Ovary (tissue), 9 donors: Measurements from ENCODE around the gene COMMD6. TPM values are rescaled to one million over a fixed set of nuclear protein-coding genes. Genes with fewer than 3 reads are reported as not detected.

Source experiments
- DNase-seq, 5 donors: peaks; one replicate each; pipeline ENCODE4 v3.0.0-alpha.2; 2019 to 2020
- H3K27ac ChIP-seq, 2 donors: fragments of 200-600 bp; one replicate each; pipeline versions ENCODE4 v1.5.1 to v1.8.0; 2019 to 2022
- H3K27me3 ChIP-seq: fragments of 200-600 bp; one replicate; pipeline ENCODE4 v1.8.0; 2022
- H3K36me3 ChIP-seq: fragments of 200-600 bp; sonication (generic); one replicate; pipeline ENCODE4 v1.5.1; 2019
- H3K4me1 ChIP-seq: one replicate; pipeline ENCODE4 v1.8.1; 2013; ENCODE audit warnings: mild to moderate bottlenecking, moderate library complexity; ENCODE audit not compliant: insufficient read depth
- H3K4me3 ChIP-seq: fragments of 200-600 bp; sonication (generic); one replicate; pipeline ENCODE4 v1.5.1; 2017
- H3K9me3 ChIP-seq, 2 donors: fragments of 200-600 bp in 1 of 2; sonication (generic) in 1 of 2; one replicate each; pipeline versions ENCODE4 v1.5.1 to v1.8.1; 2013 to 2019; ENCODE audit warnings: mild to moderate bottlenecking in 1 of 2, moderate library complexity in 1 of 2
- EP300 ChIP-seq: sonication (generic); formaldehyde crosslinking; IDR thresholded peaks from one replicate; pipeline ENCODE4 v1.6.1; 2017; ENCODE audit warnings: antibody characterized with exemption
- POLR2A ChIP-seq: fragments of 450-650 bp; IDR thresholded peaks from one replicate; pipeline ENCODE4 v1.6.1; 2017; ENCODE audit warnings: antibody characterized with exemption, mild to moderate bottlenecking, moderate library complexity
- WGBS, 3 donors: extraction: QIAGEN DNeasy Blood & Tissue Kit in 1 of 3; methylation state at CpG; one replicate each; pipeline versions ENCODE4 v1.1.5 to v1.1.7; 2013 to 2017; 5-methylcytosine and 5-hydroxymethylcytosine counted together
- intact Hi-C, 4 donors: fragments of 100-400 bp; cut with DNase I; formaldehyde crosslinking; loops; one replicate each; pipeline versions ENCODE4 v1.11.0 to v1.15.1; 2022 to 2023
- polyA plus RNA-seq, 2 donors: library from polyadenylated mRNA; stranded (reverse); fragments of 200-250 nt in 1 of 2; fragments of 350-450 nt in 1 of 2; fragmentation: Illumina TruSeq in 1 of 2; extraction: RNeasy Lipid Tissue Mini Kit (QIAGEN cat#74804) in 1 of 2; gene quantifications; one replicate each; pipeline ENCODE4 v1.2.3, GENCODE V29; 2013 to 2014
- total RNA-seq, 7 donors: library from RNA; depleted of rRNA in 2 of 7; stranded (reverse); fragments of >200 nt in 2 of 7; fragmentation: NEBNext Ultra II Directional in 3 of 7; extraction: Animal tissue kit (Norgen Biotek cat#: 25700) in 3 of 7; gene quantifications; one replicate each; pipeline versions ENCODE4 v1.1.0 to v1.2.4, GENCODE V29; 2016 to 2023
- TF ChIP-seq, protein P1 (sequence below), 3 donors: fragments of 450-650 bp in 2 of 3; fragments of 200-600 bp in 1 of 3; IDR thresholded peaks; one replicate each; pipeline versions ENCODE4 v1.5.1 to v1.8.0; 2016 to 2022; ENCODE audit warnings: antibody characterized with exemption in 3 of 3, mild to moderate bottlenecking in 1 of 3
- donor health status: DM: no; HTN: no; CAD: no; lungs with moderate emphysema.
- donor health status: DM: no; HTN: no; CAD: no.
- donor health status: Bipolar disorder and iron deficiency.
- donor health status: DM: yes; HTN: yes; CAD: no.
- donor health status: DM: no; HTN: no; CAD: no.
- donor health status: DM: yes; HTN: yes; CAD: no.

The COMMD6 gene
- total and polyA plus RNA-seq, 9 donors: 240 to 373 (median 299) TPM

DNA sequence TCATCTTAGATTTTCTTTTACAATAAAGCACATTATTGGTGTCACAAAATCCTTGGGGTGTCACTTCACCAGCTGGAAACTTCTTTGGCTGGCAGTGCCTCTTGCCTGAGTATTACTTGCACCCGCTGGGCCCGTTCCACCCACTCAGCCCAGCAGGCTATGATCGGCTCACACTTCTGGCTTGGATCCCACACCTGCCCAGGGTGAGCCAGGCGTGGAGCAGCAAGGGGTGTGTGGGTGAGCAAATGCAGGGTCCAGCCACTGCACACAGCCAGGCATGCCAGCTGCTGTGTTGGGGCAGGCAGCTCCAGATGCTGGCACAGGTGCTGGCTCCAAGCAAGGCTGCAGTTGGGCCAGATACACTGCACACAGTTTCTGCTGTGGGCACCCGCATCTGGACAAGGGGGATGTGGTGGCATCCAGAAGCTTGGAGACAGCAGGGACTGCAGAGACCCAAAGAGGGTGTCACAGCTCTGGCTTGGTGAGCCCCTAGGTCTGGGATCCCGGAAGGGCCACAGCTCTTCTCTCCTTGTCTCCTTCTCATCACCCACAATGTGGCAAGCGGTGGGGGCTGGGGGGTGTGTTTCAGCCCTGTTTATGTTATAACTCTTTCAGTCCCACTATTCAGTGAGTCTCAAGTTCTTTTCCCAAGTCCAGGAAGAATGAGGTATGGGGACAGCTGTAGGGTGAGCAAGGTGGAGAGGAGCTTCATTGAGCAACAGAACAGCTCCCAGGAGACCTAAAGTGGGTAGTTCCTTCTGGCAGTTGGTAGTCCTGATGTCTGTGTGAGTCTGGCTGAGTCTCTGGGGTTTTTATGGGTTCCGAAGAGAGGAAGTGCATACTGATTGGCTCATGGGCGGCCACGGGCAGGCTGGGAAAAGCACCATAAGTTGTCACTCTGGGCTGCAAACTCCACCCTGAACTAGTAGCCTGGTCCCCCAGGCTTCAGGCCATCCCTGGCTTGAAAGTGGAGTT is 30.3 kb downstream of the COMMD6 start:
- H3K27ac ChIP-seq: no peak overlapping the region
- WGBS, 3 donors: 91 to 93% (median 92%) methylated on average over 10 of the region's 10 CpGs
- no peak for TF ChIP-seq POLR2A
- TF ChIP-seq EP300: no peak
- TF ChIP-seq, protein P1, sequence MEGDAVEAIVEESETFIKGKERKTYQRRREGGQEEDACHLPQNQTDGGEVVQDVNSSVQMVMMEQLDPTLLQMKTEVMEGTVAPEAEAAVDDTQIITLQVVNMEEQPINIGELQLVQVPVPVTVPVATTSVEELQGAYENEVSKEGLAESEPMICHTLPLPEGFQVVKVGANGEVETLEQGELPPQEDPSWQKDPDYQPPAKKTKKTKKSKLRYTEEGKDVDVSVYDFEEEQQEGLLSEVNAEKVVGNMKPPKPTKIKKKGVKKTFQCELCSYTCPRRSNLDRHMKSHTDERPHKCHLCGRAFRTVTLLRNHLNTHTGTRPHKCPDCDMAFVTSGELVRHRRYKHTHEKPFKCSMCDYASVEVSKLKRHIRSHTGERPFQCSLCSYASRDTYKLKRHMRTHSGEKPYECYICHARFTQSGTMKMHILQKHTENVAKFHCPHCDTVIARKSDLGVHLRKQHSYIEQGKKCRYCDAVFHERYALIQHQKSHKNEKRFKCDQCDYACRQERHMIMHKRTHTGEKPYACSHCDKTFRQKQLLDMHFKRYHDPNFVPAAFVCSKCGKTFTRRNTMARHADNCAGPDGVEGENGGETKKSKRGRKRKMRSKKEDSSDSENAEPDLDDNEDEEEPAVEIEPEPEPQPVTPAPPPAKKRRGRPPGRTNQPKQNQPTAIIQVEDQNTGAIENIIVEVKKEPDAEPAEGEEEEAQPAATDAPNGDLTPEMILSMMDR (IDR thresholded peaks at IDR 0.05): no peak
- no peak for DNase-seq
- H3K36me3 ChIP-seq: no peaks in the 10 kb centered on the region
- no peaks in the 10 kb centered on the region for H3K4me1 ChIP-seq
- H3K4me3 ChIP-seq: no peak overlapping the region
- H3K27me3 ChIP-seq: no peaks in the 10 kb centered on the region
- intact Hi-C loops: no loop called here
- H3K9me3 ChIP-seq: no peaks in the 10 kb centered on the region

DNA sequence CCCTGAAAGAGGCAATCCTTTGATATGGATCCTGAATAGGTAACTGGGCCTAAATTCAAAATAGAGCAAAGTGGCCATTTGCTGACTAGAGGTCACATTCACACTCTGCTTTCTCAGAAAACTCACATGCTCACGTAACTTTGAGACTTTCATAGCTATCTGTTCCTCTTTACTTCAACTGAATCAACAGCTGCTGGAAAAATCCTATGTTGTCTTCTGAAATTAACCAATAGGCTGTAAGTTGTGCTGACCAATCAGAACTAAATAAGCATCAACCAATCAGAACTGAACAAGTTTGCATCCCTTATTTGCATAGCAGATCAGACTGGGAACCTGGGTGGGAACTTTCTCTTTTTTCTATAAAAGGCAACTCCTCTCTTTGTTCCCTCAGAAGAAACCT is 31.6 kb downstream of the COMMD6 start:
- intact Hi-C loops: no loop called here
- WGBS, 3 donors: 92 to 100% (median 98%) methylated on average over 1 of the region's 1 CpG
- H3K36me3 ChIP-seq: no peaks in the 10 kb centered on the region

DNA sequence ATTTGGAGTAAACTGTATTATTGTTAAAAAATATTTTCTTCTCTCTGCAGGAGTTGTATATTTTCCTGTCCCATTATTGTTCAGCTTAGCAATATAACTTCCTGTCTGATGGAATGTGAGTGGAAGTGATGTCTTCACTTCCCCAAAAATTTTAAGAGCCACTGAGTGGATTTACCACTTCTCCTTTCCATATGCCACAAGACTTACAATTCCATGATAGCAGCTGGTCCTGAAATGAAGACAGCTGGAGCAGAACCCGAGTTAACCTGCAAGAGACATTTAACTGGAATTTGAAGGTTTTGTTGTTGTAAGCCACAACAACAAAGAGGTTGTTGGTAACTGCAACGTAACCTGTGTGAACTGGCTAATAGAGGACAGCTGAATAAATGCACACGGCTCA is 32.3 kb downstream of the COMMD6 start:
- no peaks in the 10 kb centered on the region for H3K27me3 ChIP-seq
- 61 to 81% (median 74%) methylated on average over 3 of the region's 3 CpGs for WGBS, 3 donors
- intact Hi-C loops: no loop called here
- H3K27ac ChIP-seq: no peak overlapping the region
- H3K4me3 ChIP-seq: no peak overlapping the region
- H3K4me1 ChIP-seq: no peaks in the 10 kb centered on the region
- H3K36me3 ChIP-seq: no peaks in the 10 kb centered on the region
- H3K9me3 ChIP-seq: no peaks in the 10 kb centered on the region
- no peak for TF ChIP-seq POLR2A
- no peak for TF ChIP-seq EP300
- TF ChIP-seq, protein P1 (IDR thresholded peaks at IDR 0.05): no peak
- no peak for DNase-seq

More for the DNA sequence above, 31.6 kb downstream of the COMMD6 start:
- no peak overlapping the region for H3K27ac ChIP-seq
- no peak overlapping the region for H3K4me3 ChIP-seq
- H3K27me3 ChIP-seq: no peaks in the 10 kb centered on the region
- H3K9me3 ChIP-seq: no peaks in the 10 kb centered on the region
- TF ChIP-seq, protein P1 (IDR thresholded peaks at IDR 0.05): no peak
- TF ChIP-seq EP300: no peak
- no peak for TF ChIP-seq POLR2A
- DNase-seq: no peak
- no peaks in the 10 kb centered on the region for H3K4me1 ChIP-seq

DNA sequence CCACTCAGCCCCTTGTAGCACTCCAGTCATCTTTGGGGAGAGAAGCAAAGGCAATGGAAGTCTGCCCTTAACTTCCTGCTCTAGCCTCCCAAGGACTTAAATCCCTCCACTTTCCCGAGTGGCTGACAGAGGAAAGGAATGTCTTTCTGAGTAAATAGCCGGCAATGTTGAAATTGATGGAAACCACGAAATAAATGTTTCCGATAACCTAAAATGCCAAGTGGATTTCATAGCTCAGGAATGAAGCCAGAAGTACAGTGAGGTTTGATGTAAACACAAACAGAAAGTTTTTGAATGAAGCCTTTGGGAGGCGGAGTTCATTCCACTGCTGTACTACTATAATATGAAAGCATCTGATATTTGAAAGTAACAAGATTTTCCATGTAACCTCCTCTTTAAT is 41.7 kb downstream of the COMMD6 start:
- 61 to 73% (median 62%) methylated on average over 5 of the region's 5 CpGs for WGBS, 3 donors
- Histone ChIP-seq H3K27me3 (no peaks in the 10 kb centered on the region), H3K36me3 (no peaks in the 10 kb centered on the region), H3K27ac (no peak overlapping the region), H3K9me3 (no peaks in the 10 kb centered on the region), H3K4me1 (no peaks in the 10 kb centered on the region), H3K4me3 (no peak overlapping the region)
- DNase-seq: no peak
- intact Hi-C loops: no loop called here
- TF ChIP-seq, protein P1 (IDR thresholded peaks at IDR 0.05): no peak
- TF ChIP-seq POLR2A: no peak
- TF ChIP-seq EP300: no peak
